Measurements from ENCODE around the gene PIK3R3. TPM values are rescaled to one million over a fixed set of nuclear protein-coding genes. Genes with fewer than 3 reads are reported as not detected.

Gene PIK3R3
- total RNA-seq, 1 experiment from 2014 or later, result 1.6 TPM

GRCh38 chr1:46041974-46042373 lies 90.5 kb downstream of the PIK3R3 start (continued):
- TF ChIP-seq, protein P1, sequence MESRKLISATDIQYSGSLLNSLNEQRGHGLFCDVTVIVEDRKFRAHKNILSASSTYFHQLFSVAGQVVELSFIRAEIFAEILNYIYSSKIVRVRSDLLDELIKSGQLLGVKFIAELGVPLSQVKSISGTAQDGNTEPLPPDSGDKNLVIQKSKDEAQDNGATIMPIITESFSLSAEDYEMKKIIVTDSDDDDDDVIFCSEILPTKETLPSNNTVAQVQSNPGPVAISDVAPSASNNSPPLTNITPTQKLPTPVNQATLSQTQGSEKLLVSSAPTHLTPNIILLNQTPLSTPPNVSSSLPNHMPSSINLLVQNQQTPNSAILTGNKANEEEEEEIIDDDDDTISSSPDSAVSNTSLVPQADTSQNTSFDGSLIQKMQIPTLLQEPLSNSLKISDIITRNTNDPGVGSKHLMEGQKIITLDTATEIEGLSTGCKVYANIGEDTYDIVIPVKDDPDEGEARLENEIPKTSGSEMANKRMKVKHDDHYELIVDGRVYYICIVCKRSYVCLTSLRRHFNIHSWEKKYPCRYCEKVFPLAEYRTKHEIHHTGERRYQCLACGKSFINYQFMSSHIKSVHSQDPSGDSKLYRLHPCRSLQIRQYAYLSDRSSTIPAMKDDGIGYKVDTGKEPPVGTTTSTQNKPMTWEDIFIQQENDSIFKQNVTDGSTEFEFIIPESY (IDR thresholded peaks at IDR 0.05; ENCODE audit: extremely low read depth, insufficient replicate concordance, low read length), result no peak
- TF ChIP-seq SRF (IDR thresholded peaks at IDR 0.05; ENCODE audit: low read depth) (no peak), ZFX (IDR thresholded peaks at IDR 0.05) (no peak), YY1 (IDR thresholded peaks at IDR 0.05; ENCODE audit: extremely low read depth, insufficient replicate concordance, low read depth, low read length) (no peak), EZH2 (IDR thresholded peaks at IDR 0.05) (no peak), TCF7L2 (IDR thresholded peaks at IDR 0.05; ENCODE audit: borderline replicate concordance, extremely low read depth, insufficient read depth, insufficient read length) (no peak), POLR2AphosphoS5 (IDR thresholded peaks at IDR 0.05; ENCODE audit: low read depth, low read length) (no peak), RAD21 (IDR thresholded peaks at IDR 0.05; ENCODE audit: low read depth) (no peak), EZH2phosphoT487 (IDR thresholded peaks at IDR 0.05; ENCODE audit: borderline replicate concordance) (no peak), CEBPB (IDR thresholded peaks at IDR 0.05; ENCODE audit: low read depth) (no peak), ZNF274 (IDR thresholded peaks at IDR 0.05; ENCODE audit: low read depth, low read length) (no peak), SIN3A (IDR thresholded peaks at IDR 0.05; ENCODE audit: low read depth) (no peak), ELF1 (IDR thresholded peaks at IDR 0.05; ENCODE audit: borderline replicate concordance, low read depth) (no peak)

- TF ChIP-seq CTCF (IDR thresholded peaks at IDR 0.05 in 2 of 3, conservative IDR thresholded peaks at IDR 0.05 in 1 of 3; ENCODE audit: borderline replicate concordance in 1 of 3, insufficient read depth in 1 of 3, low read depth in 2 of 3, low read length in 2 of 3), result no peak
- no peak for TF ChIP-seq POLR2AphosphoS5 (IDR thresholded peaks at IDR 0.05; ENCODE audit: low read depth, low read length)
- no peak for TF ChIP-seq ZNF274 (IDR thresholded peaks at IDR 0.05; ENCODE audit: low read depth, low read length)
- TF ChIP-seq POLR2A (IDR thresholded peaks at IDR 0.05; ENCODE audit: borderline replicate concordance, extremely low read depth, insufficient read depth, insufficient read length), result no peak
- no peak for TF ChIP-seq TCF7L2 (IDR thresholded peaks at IDR 0.05; ENCODE audit: borderline replicate concordance, extremely low read depth, insufficient read depth, insufficient read length)
- TF ChIP-seq EZH2phosphoT487 (IDR thresholded peaks at IDR 0.05; ENCODE audit: borderline replicate concordance), result no peak
- TF ChIP-seq EZH2 (IDR thresholded peaks at IDR 0.05), result no peak
- TF ChIP-seq FOSL1 (IDR thresholded peaks at IDR 0.05; ENCODE audit: low read depth), result no peak
- H2AFZ ChIP-seq (ENCODE audit: low read depth, low read length, poor library complexity, severe bottlenecking), result no peak overlapping the region
- ChIA-PET CTCF (interaction anchor here (1.3 kb wide), 1 partner anchor 182 kb away, joined by 6 read pairs; no protein-coding TSS in a partner anchor), POLR2A (no interaction called here), RAD21 (ENCODE audit: low non-redundant PET in 1 of 2, low total read pairs in 2 of 2, uncharacterized antibody in 2 of 2, unreplicated experiment in 2 of 2) (no interaction called here)
- DNase-seq (ENCODE audit: low read depth, low spot score), result no peak
- no peak overlapping the region for H3K9ac ChIP-seq (ENCODE audit: low read length)
- no peaks in the 10 kb centered on the region for H4K20me1 ChIP-seq (ENCODE audit: insufficient read depth)
- intact Hi-C loops (cut with micrococcal nuclease), result no loop called here
- BruUV-seq (replicated peaks), result no TSS peak
- no peak for ATAC-seq
- no peaks in the 10 kb centered on the region for H3K9me2 ChIP-seq (ENCODE audit: insufficient read depth)
- H3K4me1 ChIP-seq (ENCODE audit: control insufficient read depth in 1 of 2, insufficient read depth in 2 of 2, low read length in 2 of 2), result peaks cover 7 to 11% of the 10 kb centered on the region in 2 experiments; a peak in 3 of 4 replicates
- H3K27ac ChIP-seq (ENCODE audit: low read depth, low read length), result no peak overlapping the region
- H3K79me2 ChIP-seq (ENCODE audit: insufficient read depth, low read length), result no peaks in the 10 kb centered on the region
- H3K9me3 ChIP-seq (ENCODE audit: control insufficient read depth in 1 of 2, insufficient read depth in 1 of 2, low read depth in 1 of 2, low read length in 2 of 2), result no peaks in the 10 kb centered on the region
- no peaks in the 10 kb centered on the region for H3K36me3 ChIP-seq (ENCODE audit: control insufficient read depth in 1 of 2, insufficient read depth in 2 of 2, low read length in 2 of 2)
- no peak overlapping the region for H3K4me3 ChIP-seq (replicated peaks in 1 of 2; ENCODE audit: low read depth in 1 of 2, low read length in 2 of 2)
- no peak overlapping the region for H3K4me2 ChIP-seq (ENCODE audit: low read length)
- no peaks in the 10 kb centered on the region for H3K27me3 ChIP-seq (ENCODE audit: insufficient read depth, low read length)
These were observed 90.9 kb downstream of the PIK3R3 start for GRCh38 chr1:46041551-46041950.
